ENCODE results near the gene UTS2R. TPM values are rescaled to one million over a fixed set of nuclear protein-coding genes. Genes with fewer than 3 reads are reported as not detected.
A peak's percentile ranks its signal among the peaks of the same experiment; 100 is the strongest.

Gene UTS2R
- polyA plus RNA-seq, 1 experiment, result not detected

DNA sequence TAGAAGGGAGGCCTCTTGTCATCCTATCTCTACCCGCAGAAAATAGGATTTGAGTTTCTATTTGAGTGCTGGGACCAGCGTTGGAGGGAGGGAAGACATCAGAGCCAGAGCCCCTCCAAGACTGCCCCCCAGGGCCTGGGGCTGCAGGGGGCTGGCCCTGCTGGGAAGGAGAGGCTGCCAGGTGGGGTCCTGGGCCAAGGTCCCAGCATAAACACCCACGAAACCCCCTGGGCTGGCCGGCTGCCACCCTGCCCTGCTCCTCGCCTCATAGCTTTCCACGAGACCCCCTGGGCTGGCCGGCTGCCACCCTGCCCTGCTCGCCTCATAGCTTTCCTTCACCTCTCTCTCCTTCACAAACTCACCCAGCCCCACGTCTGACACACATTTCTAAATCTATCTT lies 23.1 kb upstream of the UTS2R start:
- TF ChIP-seq, protein P1, sequence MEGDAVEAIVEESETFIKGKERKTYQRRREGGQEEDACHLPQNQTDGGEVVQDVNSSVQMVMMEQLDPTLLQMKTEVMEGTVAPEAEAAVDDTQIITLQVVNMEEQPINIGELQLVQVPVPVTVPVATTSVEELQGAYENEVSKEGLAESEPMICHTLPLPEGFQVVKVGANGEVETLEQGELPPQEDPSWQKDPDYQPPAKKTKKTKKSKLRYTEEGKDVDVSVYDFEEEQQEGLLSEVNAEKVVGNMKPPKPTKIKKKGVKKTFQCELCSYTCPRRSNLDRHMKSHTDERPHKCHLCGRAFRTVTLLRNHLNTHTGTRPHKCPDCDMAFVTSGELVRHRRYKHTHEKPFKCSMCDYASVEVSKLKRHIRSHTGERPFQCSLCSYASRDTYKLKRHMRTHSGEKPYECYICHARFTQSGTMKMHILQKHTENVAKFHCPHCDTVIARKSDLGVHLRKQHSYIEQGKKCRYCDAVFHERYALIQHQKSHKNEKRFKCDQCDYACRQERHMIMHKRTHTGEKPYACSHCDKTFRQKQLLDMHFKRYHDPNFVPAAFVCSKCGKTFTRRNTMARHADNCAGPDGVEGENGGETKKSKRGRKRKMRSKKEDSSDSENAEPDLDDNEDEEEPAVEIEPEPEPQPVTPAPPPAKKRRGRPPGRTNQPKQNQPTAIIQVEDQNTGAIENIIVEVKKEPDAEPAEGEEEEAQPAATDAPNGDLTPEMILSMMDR (IDR thresholded peaks at IDR 0.05; ENCODE audit: insufficient read depth, low read depth, low read length), result no peak
- H3K27me3 ChIP-seq (ENCODE audit: control insufficient read depth, insufficient read depth, low read length), result no peaks in the 10 kb centered on the region
- POLR2A ChIA-PET, result no interaction called here
- DNase-seq (ENCODE audit: low read depth), result no peak
- CTCF ChIA-PET, result interaction anchor here (1.7 kb wide), 1 partner anchor 104 kb away, joined by 4 read pairs; no protein-coding TSS in a partner anchor
- H3K36me3 ChIP-seq (ENCODE audit: control insufficient read depth, insufficient read depth, low read length), result no peaks in the 10 kb centered on the region
- no peak overlapping the region for H3K4me3 ChIP-seq (ENCODE audit: low read depth, low read length)

DNA sequence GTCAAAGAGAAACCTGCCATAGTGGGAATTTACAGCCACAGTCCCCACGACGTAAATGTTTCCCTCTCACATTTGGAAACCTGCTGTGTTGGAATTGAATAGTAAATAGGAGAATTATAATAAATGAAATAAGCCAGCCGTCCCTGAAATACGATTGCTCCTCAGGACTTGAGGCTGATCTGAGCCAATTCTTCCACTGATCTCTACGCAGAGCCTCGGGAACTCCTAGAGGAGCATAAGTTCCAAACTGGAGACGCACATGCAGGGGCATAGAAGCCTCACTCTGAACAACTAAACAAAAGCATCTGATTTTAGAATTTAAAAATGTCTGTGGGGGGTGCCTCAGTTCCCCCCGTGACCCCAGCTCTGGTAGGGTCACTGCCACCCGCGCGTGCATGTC lies 22.7 kb upstream of the UTS2R start:
- CTCF ChIA-PET, result interaction anchor here (1.7 kb wide), 1 partner anchor 105 kb away, joined by 4 read pairs; no protein-coding TSS in a partner anchor
- TF ChIP-seq, protein P1 (IDR thresholded peaks at IDR 0.05; ENCODE audit: insufficient read depth, low read depth, low read length), result no peak
- Histone ChIP-seq H3K27me3 (ENCODE audit: control insufficient read depth, insufficient read depth, low read length) (no peaks in the 10 kb centered on the region), H3K36me3 (ENCODE audit: control insufficient read depth, insufficient read depth, low read length) (no peaks in the 10 kb centered on the region), H3K4me3 (ENCODE audit: low read depth, low read length) (no peak overlapping the region)
- DNase-seq (ENCODE audit: low read depth), result no peak
- POLR2A ChIA-PET, result interaction anchor here (0.6 kb wide), 1 partner anchor 19 kb away, joined by 3 read pairs; no protein-coding TSS in a partner anchor

DNA sequence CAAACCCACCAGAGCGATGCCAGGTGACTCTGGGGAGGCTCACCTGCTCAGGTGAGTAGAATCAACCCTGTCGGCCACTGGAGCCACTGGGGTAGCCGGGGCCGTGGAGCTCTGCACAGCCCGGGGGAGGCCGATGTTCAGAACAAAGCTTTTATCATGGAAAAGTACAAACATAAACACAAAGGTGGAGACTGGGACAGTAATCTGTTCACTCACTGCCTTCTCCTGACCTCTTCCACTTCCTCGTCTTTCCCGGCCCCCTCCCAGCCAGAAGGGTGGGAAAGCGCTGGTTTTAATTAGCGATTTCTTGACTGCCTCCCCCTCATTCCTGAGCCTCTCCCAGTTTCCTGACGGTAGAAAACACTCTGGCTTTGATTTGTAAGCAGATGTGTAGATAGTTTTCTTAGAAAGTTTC lies 22.3 kb upstream of the UTS2R start:
- CTCF ChIA-PET, result interaction anchor here (0.6 to 4.2 kb wide), 7 partner anchors 48 to 160 kb away, joined by 3 to 36 read pairs (median 4); partner anchors contain the start of gene NARF

DNA sequence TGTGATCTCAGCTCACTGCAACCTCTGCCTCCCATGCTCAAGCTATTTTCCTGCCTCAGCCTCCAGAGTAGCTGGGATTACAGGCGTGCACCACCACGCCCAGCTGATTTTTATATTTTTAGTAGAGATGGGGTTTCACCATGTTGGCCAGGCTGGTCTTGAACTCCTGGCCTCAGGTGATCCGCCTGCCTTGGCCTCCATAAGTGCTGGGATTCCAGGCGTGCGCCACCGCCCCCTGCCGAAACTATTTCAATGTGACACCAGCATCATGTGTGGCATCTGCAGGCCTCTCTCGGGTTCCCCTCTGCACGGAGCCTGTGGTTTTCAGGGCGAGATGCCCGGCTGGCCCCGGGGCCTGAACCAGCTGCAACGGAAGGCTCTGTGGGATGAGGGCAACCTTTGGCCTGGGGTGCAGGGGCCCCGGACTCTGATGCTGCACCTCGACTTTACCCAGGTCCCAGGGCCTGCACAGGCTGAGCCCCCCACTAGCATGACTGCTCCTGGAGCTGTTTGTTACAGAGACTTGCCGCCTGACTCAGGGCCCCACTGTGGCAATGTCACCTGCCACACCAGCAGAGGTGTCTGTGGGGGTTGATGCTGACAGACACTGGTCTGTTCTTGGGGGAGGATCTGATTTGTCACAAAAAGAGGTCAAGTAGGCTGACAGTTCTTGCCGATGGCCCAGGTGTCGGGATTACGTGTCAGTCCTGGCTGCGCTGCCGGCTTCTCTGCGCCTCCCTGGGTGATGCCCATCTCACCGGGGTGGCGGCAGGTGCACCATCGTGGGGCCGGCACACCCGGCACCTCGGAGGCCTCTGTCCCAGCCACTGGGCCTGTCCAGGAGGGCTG lies 21.2 kb upstream of the UTS2R start:
- TF ChIP-seq, protein P1 (IDR thresholded peaks at IDR 0.05; ENCODE audit: insufficient read depth, low read depth, low read length), result no peak
- Histone ChIP-seq H3K36me3 (ENCODE audit: control insufficient read depth, insufficient read depth, low read length) (no peaks in the 10 kb centered on the region), H3K27me3 (ENCODE audit: control insufficient read depth, insufficient read depth, low read length) (peaks cover 3% of the 10 kb centered on the region; the same call in 1 of the 2 replicates), H3K4me3 (ENCODE audit: low read depth, low read length) (no peak overlapping the region)
- DNase-seq (ENCODE audit: low read depth), result no peak
- CTCF ChIA-PET, result interaction anchor here (0.7 to 4.2 kb wide), 22 partner anchors 8 to 210 kb away, joined by 3 to 36 read pairs (median 4); partner anchors contain the start of genes HEXD, NARF, OGFOD3 and SECTM1
- POLR2A ChIA-PET, result no interaction called here

More for the DNA sequence above, 22.3 kb upstream of the UTS2R start:
- no peak overlapping the region for H3K4me3 ChIP-seq (ENCODE audit: low read depth, low read length)
- peak; percentile 76 for DNase-seq (ENCODE audit: low read depth)
- H3K36me3 ChIP-seq (ENCODE audit: control insufficient read depth, insufficient read depth, low read length), result no peaks in the 10 kb centered on the region
- POLR2A ChIA-PET, result interaction anchor here (0.6 kb wide), 1 partner anchor 19 kb away, joined by 3 read pairs; no protein-coding TSS in a partner anchor
- TF ChIP-seq, protein P1 (IDR thresholded peaks at IDR 0.05; ENCODE audit: insufficient read depth, low read depth, low read length), result no peak
- peaks cover 3% of the 10 kb centered on the region; the same call in 1 of the 2 replicates for H3K27me3 ChIP-seq (ENCODE audit: control insufficient read depth, insufficient read depth, low read length)

DNA sequence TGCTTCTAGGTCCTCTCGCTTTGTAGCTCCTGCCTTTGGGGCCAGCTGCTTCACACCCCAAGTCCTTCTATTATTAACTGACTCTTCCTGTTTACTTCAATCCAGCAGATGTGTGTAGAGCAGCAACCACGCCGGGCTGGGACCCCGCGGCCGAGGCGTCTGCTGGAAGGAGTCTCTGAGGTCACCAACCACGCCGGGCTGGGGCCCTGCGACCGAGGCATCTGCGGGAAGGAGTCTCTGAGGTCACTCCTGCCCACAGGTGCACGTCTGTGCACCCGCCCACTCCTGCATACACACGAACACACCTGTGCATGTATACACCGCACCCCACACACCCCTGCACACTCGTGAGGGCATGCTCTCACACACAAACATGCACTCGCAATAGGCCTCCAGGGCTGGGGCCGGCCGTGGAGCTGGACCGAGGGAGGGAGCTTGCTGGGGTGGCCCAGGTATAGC lies 20.3 kb upstream of the UTS2R start:
- H3K4me3 ChIP-seq (ENCODE audit: low read depth, low read length), result no peak overlapping the region
- POLR2A ChIA-PET, result no interaction called here
- no peaks in the 10 kb centered on the region for H3K36me3 ChIP-seq (ENCODE audit: control insufficient read depth, insufficient read depth, low read length)
- no peak for DNase-seq (ENCODE audit: low read depth)
- TF ChIP-seq, protein P1 (IDR thresholded peaks at IDR 0.05; ENCODE audit: insufficient read depth, low read depth, low read length), result no peak
- peaks cover 3% of the 10 kb centered on the region; the same call in 1 of the 2 replicates for H3K27me3 ChIP-seq (ENCODE audit: control insufficient read depth, insufficient read depth, low read length)
- CTCF ChIA-PET, result interaction anchor here (0.8 to 4.2 kb wide), 17 partner anchors 9 to 210 kb away, joined by 3 to 36 read pairs (median 5); partner anchors contain the start of genes HEXD, OGFOD3 and SECTM1

All from BJ (cell line).